GM12872 (cell line): ENCODE results near the gene ESPN.

Source experiments
- TF ChIP-seq, protein P1 (sequence below): IDR thresholded peaks from 3 replicates; pipeline ENCODE4 v1.5.1; 2011; ENCODE audit warnings: low read depth, mild to moderate bottlenecking, low read length, moderate library complexity; ENCODE audit not compliant: insufficient read depth

ESPN gene

DNA sequence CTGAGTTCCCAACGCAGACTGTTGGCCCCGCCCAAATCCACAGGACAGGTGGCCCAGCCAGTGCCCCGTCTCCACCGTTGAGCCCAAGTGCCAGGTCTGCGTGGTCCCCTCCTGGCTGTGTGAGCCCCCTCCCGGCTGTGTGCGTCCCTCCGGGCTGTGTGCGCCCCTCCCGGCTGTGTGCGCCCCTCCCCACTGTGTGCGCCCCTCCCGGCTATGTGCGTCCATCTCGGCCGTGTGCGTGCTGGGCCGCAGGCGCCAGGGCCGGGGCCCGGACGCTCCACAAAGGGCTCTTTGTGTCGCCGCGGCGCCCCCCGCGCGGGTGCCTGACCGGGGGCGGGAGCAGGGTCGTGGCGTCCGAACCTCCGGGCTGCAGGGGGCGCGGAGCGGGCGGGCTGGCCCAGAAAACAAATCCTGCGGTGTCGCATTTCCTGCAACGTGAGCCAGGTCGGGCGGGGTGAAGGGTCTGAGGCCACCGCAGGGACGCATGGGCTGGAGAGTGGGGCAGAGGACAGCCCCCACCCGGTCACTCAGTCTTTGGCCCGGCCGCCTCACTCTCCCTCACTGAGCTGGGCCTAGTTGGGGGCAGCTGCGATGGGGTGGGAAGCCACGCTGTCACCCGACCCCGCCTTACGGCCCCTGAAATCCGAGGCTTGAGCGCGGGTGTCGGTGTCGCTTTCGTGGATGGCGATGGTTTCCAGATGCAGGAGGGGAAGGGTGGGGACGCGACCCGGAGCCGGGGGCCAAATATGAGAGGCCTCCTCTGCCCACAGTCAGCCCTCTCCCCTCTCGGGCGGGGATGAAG is 22.6 kb downstream of the ESPN start:
- TF ChIP-seq, protein P1, sequence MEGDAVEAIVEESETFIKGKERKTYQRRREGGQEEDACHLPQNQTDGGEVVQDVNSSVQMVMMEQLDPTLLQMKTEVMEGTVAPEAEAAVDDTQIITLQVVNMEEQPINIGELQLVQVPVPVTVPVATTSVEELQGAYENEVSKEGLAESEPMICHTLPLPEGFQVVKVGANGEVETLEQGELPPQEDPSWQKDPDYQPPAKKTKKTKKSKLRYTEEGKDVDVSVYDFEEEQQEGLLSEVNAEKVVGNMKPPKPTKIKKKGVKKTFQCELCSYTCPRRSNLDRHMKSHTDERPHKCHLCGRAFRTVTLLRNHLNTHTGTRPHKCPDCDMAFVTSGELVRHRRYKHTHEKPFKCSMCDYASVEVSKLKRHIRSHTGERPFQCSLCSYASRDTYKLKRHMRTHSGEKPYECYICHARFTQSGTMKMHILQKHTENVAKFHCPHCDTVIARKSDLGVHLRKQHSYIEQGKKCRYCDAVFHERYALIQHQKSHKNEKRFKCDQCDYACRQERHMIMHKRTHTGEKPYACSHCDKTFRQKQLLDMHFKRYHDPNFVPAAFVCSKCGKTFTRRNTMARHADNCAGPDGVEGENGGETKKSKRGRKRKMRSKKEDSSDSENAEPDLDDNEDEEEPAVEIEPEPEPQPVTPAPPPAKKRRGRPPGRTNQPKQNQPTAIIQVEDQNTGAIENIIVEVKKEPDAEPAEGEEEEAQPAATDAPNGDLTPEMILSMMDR, result no peak

DNA sequence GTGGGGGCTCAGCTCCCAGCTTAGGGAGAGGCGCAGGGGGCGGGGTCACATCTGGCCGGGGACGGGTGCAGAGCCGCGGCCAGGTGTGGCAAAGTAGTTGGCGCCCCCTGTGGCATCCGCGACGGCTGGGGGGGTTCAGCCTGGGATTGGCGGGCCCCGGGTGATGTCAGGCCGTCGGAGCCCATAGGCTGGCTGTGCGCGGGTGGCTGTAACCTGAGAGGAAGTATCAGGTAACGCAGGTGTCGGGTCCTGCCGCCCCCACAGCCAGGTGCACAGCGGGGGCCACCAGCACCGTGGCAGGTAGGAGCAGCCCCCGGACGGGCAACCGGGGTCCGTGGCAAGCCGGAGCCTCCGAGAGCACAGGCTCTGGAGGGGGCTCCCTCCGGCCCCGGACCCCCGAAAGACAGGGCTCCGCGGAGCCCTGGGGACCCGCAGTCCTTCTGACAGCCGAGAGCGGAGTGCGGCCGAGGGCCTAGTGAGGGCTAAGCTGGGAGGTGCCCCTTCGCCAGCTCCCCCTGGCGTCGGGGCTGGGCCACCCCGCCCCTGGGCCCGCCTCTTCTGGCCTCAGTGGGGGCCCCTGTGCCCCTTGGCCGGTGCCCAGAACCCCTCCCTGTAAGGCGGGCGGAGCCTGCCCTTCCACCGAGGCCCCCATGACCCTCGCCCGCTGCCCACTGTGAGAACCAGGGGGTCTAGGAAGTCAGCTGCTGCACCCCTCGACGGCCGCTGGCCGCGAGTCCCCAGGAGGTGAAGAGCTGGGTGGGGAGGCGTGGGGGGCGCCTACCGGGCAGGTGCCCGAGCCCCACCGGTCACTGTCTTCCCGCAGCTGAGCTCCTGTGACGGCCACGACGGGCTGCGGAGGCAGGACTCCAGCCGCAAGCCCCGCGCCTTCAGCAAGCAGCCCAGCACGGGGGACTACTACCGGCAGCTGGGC is 23.5 kb downstream of the ESPN start:
- TF ChIP-seq, protein P1, result 0 out of 3 replicates have a peak, but pooled peaks have one; percentile 12

DNA sequence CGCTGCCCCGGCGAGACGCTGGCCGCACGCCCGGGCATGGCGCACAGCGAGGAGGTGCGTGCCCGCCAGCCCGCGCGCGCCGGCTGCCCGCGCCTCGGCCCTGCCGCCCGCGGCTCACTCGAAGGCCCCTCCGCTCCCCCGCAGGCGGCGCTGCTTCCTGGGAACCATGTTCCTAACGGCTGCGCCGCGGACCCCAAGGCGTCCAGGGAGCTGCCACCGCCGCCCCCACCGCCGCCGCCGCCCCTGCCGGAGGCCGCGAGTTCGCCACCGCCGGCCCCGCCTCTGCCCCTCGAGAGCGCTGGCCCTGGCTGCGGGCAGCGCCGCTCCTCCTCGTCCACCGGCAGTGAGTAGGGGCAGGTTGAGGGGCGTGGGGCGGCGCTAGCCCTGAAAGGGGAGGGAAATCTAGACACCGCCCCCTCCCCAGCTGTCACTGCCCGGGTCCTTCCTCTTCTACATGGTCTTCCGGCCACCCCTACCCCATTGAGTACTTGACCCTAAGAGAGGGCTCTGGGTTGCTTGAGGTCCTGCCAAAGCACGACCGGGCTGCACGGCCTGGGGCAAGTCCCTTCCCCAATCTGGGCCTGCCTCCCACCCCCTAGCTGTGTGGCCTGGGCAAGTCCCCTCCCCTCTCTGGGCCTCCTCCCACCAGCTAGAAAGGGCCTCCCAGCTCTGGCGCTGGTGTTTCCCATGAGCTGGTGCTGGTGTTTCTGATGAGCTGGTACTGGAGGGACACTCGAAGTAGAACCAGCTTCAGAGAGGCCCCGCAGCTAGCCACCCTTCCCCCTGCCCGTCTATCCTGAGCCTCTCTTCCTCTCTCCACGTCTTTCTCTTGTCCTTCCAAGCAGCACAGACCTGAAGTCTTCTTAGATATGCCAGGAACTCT is 24.4 kb downstream of the ESPN start:
- TF ChIP-seq, protein P1, result no peak

DNA sequence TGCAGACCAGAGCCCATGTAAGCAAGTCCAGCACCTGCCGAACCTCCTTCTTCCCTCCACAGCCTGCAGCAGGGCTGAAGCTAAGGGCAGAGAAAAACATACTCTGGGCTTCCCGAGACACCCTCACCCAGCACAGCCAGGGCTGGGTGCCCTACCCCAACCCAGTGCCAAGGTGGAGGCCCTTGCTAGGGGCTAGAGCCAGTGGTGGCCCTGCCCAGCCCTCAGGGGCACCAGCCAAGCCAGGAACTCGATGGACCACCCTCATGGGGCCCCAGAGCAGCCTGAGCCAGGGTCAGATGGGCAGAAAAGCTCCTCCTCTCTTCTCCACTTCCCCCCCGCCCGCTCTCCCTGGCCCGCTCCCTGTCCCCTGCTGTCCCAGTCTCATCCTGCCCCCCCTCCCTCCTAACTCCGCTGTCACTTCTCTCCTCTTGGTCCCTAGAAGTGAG is 25.5 kb downstream of the ESPN start:
- TF ChIP-seq, protein P1, result no peak

DNA sequence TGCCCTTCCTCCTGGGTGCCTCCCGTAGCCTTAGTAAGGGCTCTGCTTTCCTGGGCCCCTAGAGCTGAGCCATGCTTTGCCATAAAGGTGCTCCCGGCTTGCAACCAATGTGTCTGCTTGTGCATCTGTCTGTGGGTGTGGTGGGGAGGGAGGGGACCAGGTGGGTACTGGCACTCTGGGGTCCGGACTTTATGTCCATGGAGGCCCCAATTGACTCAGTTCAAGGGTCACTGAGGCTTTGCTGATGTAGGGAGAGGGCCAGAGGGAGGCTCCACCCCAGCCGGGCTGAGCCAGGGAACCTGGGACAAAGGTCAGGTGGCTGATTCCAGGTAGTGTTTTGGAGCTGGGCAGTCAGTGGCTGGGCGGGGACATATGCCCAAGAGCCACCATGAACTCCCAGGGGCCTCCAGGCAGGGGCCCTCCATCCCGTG is 26.4 kb downstream of the ESPN start:
- TF ChIP-seq, protein P1, result no peak

DNA sequence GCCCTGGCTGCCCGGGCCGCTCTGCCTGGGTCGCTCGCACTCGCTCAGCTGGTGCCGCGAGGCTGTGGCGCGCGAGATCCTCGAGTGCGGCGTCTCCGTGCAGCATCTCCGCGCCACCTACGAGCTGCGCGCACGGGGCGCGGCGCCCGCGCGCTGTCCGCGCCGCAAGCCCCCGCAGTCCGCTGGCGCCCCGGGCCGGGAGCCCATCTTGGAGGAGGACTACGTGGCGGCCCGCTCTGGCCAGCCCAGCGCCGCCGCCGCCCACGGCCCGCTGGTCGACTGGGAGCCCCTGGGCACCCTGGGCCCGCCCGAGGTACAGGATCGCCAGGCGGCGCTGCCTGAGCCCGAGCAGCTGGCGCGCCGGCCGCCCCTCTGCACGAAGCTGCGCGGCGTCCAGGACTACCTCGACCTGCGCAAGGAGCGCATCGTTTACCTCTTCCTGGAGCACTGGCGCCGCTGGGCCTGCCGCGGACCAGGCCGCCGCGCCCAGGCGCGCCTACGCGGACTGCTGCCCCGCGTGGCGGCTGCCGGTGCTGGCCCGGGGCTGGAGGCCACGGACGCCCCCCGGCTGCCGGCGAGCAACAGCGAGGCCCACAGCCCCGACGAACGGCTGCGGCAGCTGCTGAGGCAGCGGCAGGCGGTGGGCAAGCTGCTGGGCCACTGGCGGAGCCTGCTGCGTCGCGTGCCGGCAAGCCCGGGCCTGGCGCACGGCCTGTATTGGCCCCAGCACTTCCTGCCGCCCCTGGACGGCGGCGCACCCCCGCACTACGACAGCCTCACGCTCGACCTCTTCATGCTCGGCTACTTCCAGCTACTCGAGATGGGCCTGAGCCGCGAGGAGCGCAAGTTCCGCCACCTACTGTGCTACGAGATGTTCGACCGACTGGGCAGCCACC is 30.5 kb downstream of the ESPN start:
- TF ChIP-seq, protein P1, result no peak
